KOPT-K1 (cell line): ENCODE measurements around the gene DMRT2.

ENCODE experiments used
- H3K27ac ChIP-seq: fragments of 200-600 bp; sonication (generic); 2 replicates; pipeline ENCODE4 v1.5.1; 2016; ENCODE audit warnings: antibody characterized with exemption, mild to moderate bottlenecking, low read depth, low read length; ENCODE audit not compliant: poor library complexity, severe bottlenecking
- H3K36me3 ChIP-seq: fragments of 200-600 bp; sonication (generic); 2 replicates; pipeline ENCODE4 v1.5.1; 2017; ENCODE audit warnings: antibody characterized with exemption, mild to moderate bottlenecking, low read length, moderate library complexity; ENCODE audit not compliant: insufficient read depth
- H3K9me3 ChIP-seq: fragments of 200-600 bp; sonication (generic); 2 replicates; pipeline ENCODE4 v1.5.1; 2017; ENCODE audit warnings: antibody characterized with exemption, low read length, mild to moderate bottlenecking; ENCODE audit not compliant: insufficient read depth, poor library complexity, severe bottlenecking

DMRT2 gene

DNA sequence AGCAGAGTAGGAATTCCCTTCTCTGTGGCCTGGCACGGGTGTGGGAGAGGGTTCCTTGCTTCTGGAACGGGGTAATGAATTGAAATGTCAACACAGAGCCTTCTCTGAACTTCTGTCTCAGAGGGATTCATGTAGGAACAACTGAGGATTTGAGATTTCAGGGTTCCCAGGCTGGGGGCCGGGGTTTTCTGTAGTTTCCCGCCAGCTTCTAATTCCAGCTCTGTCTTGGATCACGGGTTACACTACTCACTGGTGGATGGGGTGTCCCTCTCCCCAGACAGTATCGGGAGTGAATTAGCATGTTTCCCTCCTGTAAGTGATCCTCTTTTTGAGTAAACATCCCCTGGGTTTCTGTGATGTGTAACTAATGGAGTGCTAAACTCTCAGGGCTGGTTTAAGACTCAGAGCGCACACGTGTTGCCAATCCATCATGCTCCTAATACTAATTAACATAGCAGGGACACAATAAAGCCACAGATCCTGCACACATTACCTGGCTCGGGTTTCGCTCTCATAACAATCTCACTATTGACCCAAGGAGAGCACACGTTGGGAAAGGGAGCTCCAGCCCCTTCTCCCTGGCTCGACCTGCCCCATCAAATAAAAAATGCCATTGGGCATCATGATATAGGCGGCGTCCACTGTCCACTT is 18.1 kb upstream of the DMRT2 start:
- no peaks in the 10 kb centered on the region for H3K9me3 ChIP-seq
- H3K27ac ChIP-seq: no peak overlapping the region
- H3K36me3 ChIP-seq: no peaks in the 10 kb centered on the region

DNA sequence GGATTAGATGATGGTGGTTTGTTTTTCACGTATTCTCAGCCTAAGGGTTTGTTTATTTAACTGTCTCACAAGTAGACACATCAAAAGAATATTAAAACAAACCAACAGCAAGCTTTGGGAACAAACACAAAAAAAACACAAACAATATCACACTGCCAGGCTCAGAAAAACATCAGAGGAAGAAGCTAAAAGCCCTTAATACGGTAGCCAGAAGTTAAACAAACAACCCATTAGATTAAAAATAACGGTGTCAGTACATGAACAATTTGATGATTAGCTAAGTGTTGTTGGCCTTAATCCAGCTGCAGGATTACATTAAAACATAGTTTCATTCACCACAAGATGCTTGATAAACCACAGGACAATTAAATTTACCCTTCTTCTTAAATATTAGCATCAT is 15.9 kb upstream of the DMRT2 start:
- Histone ChIP-seq H3K36me3 (no peaks in the 10 kb centered on the region), H3K27ac (no peak overlapping the region), H3K9me3 (no peaks in the 10 kb centered on the region)

DNA sequence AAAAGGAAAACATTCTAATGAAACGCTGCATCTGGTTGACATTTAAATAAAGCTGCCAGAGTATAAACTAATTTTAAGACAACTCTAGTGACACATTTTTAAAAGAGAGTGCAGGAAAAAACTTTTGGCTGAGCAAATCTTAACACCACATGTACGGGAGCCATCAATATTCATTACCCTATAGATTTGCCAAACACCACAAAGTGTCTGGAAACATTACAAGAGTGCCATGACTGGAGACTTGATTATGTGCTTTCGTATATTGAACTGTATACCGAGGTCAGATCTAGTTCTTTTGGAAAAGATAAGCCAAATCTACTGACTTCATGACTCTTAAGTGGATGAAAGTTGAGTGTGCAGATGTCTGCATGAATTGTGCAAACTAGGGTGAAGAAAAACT is 10.6 kb upstream of the DMRT2 start:
- Histone ChIP-seq H3K36me3 (no peaks in the 10 kb centered on the region), H3K27ac (no peak overlapping the region), H3K9me3 (no peaks in the 10 kb centered on the region)

DNA sequence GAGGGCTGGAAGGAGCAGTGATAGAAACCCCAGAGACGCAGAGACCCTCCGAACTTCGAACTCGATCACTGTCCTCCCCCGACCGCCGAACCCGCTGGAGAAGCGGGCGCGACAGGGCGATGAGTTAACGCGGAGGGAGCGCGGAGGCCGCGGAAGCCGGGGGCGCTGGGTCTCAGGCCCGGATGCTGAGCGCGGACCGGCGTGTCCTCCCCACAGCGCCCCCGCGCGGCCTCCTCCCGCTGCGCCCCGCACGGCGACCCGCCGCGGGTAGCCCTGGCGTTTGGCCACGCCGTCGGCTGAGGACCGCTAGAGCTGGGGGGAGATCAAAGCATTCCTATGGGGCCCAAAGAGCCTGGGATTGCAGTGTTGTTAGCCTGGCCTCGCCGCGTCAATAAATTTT is 7.7 kb upstream of the DMRT2 start:
- no peak overlapping the region for H3K27ac ChIP-seq
- no peaks in the 10 kb centered on the region for H3K36me3 ChIP-seq
- no peaks in the 10 kb centered on the region for H3K9me3 ChIP-seq

DNA sequence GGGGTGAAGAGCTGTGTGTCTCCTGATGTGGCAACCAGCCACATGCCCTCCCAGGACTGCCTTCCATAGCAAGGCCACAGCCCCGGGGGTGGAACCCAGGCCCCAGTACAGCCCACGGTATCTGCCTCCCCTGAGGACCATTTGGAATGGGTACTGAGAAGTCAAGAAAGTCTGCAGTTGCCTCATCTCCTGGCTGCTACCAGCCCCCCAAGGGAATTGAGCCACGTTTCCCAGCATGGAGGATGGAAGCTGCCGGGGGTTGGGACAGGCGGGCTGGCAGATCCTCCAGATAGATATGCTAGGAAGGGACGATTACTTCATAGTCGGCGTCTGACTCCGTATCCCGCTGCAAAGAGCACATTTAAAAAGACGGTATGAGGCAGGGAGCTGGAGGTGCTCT is 5.5 kb upstream of the DMRT2 start:
- no peaks in the 10 kb centered on the region for H3K9me3 ChIP-seq
- no peaks in the 10 kb centered on the region for H3K36me3 ChIP-seq
- no peak overlapping the region for H3K27ac ChIP-seq

DNA sequence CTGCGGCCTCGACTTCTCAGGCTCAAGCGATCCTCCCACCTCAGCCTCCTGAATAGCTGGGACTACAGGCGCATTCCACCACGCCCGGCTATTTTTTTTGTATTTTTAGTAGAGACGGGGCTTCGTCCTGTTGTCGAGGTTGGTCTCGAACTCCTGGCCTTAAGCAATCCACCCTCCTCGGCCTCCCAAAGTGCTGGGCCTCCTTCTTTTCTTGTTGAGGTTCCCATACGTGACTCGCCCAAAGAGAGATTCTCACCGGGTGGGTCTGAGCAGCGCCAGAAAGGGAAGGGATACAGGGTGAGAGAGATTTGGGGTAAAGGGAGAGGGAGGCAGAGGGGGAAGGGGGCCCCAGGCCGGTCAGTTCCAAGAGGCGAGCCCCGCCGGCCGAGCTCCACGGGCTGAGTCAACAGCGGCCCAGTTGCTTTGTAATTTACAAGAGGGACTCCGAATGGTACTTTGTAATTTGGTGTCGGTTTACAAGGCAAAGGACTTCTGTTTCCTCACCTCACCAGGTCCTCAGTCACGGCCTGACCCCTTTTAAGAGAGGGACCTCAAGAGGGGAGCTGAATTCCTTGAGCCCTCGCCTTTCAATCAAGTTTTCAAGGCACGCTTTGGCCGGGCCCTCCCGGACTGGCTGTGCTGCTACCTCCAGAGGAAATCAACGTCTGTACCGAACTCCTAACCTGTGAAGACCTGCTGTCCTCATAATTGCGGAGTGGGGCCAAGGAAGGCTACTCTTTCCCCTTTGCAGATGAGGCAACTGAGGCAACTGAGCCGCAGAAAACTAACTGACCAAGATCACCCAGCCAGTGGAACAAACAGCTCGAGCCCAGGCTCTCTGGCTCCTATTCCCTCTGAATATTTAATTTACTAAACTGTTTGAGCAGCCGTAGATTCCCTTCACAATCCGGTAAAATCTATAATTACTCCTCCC is 3.3 kb upstream of the DMRT2 start:
- no peaks in the 10 kb centered on the region for H3K9me3 ChIP-seq

DNA sequence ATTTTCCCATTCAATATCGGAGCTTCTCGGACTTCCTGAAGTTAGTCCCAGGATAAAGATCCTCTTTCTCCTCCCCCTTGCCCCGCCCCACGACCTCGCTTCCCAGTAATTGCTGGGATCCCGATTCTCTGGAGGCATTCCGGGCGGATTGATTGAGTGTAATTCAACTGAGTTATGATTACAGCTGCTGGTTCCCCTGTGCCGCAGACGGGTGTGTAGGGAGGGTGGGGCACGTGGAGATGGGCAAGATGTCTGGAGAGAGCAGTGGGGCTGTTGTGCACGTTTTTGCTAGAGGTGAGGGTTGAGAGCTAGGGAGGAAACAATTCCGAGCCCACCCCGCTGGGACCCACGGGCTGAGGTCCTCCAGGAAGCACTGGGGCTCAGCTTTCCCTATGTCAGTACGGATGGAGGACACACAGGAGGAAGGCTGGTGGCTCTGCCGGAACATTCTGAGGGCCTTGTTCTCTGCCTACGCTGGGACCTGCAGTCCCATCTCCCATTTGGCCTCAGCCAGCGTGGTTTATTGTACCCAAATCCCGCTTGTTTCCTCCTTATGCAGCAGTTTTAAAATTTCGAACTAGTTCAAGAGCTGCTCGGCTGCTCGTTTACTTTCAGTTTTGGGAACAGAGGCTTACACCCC is 2.4 kb upstream of the DMRT2 start:
- no peak overlapping the region for H3K27ac ChIP-seq
- no peaks in the 10 kb centered on the region for H3K9me3 ChIP-seq
- H3K36me3 ChIP-seq: no peaks in the 10 kb centered on the region

More for the DNA sequence above, 3.3 kb upstream of the DMRT2 start:
- no peak overlapping the region for H3K27ac ChIP-seq
- H3K36me3 ChIP-seq: no peaks in the 10 kb centered on the region

DNA sequence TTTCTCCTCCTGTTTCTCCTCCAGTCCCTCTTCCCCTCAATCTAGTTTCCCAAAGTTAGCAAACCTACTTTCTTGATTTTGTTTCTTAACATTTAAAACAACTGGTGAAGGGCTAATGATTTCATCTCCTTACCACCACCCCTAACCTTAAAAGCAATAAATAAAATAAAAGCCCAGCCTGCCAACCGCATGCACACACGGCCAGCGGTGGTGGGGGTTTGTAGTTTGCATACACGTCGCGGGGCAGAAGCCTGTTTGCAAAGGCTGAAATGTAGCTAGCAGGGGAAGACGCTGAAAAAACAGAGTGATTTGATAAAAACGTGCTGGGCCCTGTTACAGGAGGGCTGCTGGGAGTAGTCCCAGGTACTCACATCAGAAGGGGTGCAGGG is 1.9 kb upstream of the DMRT2 start:
- H3K36me3 ChIP-seq: no peaks in the 10 kb centered on the region
- H3K9me3 ChIP-seq: no peaks in the 10 kb centered on the region
- no peak overlapping the region for H3K27ac ChIP-seq

DNA sequence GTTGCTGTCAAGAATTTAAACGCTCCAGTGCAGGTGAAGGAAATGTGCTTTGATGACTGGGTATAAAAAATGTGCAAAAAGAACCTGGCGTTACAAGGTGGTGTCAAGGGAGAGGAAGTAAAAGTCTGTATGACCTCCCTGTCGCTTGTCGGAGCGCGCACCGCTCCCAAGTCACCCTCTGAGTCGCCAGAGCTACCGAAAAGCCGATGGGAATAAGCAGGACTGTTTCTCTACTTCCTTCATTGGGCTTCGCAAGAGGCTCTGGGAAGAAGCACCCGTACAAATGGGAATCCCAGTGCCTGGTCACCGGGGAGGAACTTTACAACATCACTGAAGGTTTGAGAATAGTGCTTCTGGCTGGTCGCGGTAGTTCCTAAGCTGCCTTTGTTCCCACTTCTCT is 1.3 kb upstream of the DMRT2 start:
- no peaks in the 10 kb centered on the region for H3K9me3 ChIP-seq
- H3K27ac ChIP-seq: no peak overlapping the region
- no peaks in the 10 kb centered on the region for H3K36me3 ChIP-seq

DNA sequence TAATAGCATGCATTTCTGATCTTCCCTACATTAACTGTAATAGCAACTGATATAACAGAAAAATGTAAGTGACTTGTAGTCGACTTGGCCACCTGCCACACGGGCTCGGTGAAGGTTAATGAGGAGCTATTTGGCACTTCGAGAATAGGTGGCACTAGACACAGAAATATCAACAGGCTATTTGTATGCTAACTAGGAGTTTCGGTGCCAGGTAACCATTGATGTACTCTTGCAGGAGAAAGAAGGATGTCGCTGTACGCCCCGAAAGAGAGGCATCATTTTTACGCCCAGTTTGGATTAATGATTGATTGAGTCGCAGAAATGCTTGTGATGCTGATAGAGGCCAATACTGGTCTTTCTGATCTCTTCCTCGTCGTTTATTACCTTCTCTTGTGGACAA is 516 bp upstream of the DMRT2 start:
- Histone ChIP-seq H3K9me3 (no peaks in the 10 kb centered on the region), H3K27ac (no peak overlapping the region), H3K36me3 (no peaks in the 10 kb centered on the region)

DNA sequence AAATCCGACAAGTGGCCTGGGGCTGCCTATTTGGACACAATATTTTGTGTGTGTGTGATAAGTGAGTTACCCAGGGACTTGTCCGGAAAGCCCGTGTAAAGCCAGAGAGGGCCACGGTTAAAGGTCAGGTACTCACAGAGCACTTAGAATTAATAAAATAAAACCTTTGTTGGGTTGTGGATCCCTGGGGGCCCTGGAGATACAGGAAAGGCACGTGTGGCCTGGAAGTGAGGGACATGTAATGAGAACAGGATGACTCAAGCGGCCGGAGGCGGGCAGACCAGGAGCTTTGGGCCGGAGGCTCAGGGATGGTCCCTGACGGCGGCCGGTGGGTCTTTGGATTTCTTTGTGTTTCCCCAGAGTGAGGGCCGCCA is 1.0 kb downstream of the DMRT2 start:
- no peak overlapping the region for H3K27ac ChIP-seq
- no peaks in the 10 kb centered on the region for H3K36me3 ChIP-seq
- no peaks in the 10 kb centered on the region for H3K9me3 ChIP-seq

DNA sequence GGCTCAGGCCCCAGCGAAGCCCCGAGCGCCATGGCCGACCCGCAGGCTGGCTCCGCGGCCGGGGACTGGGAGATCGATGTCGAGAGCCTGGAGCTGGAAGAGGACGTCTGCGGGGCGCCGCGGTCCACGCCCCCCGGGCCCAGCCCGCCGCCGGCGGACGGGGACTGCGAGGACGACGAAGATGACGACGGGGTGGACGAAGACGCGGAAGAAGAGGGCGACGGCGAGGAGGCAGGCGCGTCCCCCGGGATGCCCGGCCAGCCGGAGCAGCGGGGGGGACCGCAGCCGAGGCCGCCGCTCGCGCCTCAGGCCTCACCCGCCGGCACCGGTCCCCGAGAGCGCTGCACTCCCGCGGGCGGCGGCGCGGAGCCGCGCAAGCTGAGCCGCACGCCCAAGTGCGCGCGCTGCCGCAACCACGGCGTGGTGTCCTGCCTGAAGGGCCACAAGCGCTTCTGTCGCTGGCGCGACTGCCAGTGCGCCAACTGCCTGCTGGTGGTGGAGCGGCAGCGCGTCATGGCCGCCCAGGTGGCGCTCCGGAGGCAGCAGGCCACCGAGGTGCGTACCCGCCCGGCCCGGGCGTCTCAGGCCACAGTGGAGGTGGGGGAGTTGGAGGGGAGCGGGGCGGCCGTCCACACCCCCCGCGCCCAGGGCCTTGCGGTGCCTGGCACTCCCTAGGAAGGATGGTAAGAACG is 1.6 kb downstream of the DMRT2 start:
- Histone ChIP-seq H3K27ac (no peak overlapping the region), H3K36me3 (no peaks in the 10 kb centered on the region), H3K9me3 (no peaks in the 10 kb centered on the region)

DNA sequence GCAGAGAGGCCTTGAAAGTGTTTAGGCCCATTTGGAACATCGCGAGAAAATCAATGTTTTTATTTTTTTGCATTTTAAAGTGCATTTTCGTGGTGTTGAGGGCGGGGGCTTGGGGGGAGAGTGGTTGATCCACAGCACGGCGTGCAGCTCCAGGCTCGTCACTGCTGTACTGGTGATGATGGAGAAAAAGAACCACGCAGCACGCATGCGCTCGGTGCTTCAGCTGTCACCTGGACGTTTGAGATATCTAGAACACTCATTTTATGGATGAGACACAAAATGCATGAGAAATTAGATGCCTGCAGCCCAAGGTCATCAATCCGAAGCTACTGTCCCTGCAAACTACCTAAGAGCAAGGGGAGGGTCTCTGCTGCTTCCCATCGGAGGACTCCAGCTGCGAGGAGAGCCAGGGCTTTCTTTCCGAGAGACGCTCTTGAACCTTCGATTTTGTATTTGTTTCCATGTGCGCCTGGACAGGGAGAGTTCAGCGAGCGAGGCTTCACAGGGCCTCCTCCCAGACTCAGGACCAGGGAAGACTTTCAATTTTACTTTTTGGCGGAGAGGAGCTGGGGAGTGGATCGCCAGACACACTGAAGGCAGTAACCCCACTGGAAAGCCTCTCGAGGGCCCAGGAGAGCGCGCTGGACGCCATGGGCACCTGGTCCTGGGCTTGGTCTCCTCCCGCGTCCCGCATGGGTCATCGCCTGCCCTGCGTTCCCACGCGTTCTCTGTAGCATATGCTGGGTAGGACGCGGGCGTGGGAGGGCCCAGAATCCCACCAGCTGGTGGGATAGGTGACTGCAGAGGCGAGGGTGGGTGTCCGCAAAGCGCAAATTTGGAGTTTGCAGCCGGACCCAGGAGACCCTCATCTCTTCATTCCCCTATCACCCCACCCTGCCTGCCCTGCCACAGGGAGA is 2.5 kb downstream of the DMRT2 start:
- no peaks in the 10 kb centered on the region for H3K9me3 ChIP-seq
- no peaks in the 10 kb centered on the region for H3K36me3 ChIP-seq
- H3K27ac ChIP-seq: no peak overlapping the region

DNA sequence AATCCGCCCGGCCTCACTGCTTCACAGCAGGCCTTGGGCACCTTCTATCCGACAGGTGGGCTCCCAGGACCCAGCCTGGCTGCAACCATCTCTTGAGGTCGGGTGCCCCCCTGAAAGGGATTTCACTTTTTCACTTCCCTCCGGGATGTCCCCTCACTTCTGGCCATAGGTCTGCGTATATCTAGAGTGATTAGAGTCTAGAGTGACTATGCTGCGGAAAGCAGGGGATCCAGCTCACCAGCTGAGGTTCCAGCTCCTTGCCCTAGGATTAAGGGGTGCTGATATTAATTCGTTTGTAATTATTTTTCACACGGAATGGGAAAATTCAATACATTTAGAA is 3.1 kb downstream of the DMRT2 start:
- Histone ChIP-seq H3K9me3 (no peaks in the 10 kb centered on the region), H3K27ac (no peak overlapping the region), H3K36me3 (no peaks in the 10 kb centered on the region)
